CD4-positive, alpha-beta memory T cell (primary cell): ENCODE results near the gene TRAPPC10. TPM values are rescaled to one million over a fixed set of nuclear protein-coding genes. Genes with fewer than 3 reads are reported as not detected.

ENCODE experiments used
- CTCF ChIA-PET: fragments of 350-600 bp; sonication (Branson Sonifier 250); formaldehyde crosslinking; loops from one replicate; lab custom pipeline; 2021; ENCODE audit warnings: inconsistent platforms; ENCODE audit not compliant: partially characterized antibody; lab: Charles Lee
- POLR2A ChIA-PET: fragments of 350-600 bp; sonication (Branson Sonifier 250); formaldehyde crosslinking; loops from one replicate; lab custom pipeline; 2021; ENCODE audit not compliant: partially characterized antibody; lab: Charles Lee
- DNase-seq, 5 donors: peaks; one replicate each; pipeline versions ENCODE4 v3.0.0 to v3.0.0-alpha.2; 2020 to 2022; ENCODE audit warnings: mixed read lengths in 1 of 5
- H3K27ac ChIP-seq: one replicate; pipeline ENCODE4 v1.7.0; 2013; ENCODE audit warnings: low read depth, low read length
- H3K27me3 ChIP-seq: 2 replicates; pipeline ENCODE4 v1.7.0; 2013; ENCODE audit warnings: mild to moderate bottlenecking, low read length, moderate library complexity; ENCODE audit not compliant: insufficient read depth
- H3K36me3 ChIP-seq: 2 replicates; pipeline ENCODE4 v1.7.0; 2013; ENCODE audit warnings: mild to moderate bottlenecking, low read length, moderate library complexity; ENCODE audit not compliant: insufficient read depth
- H3K4me1 ChIP-seq: 2 replicates; pipeline ENCODE4 v1.7.0; 2013; ENCODE audit warnings: mild to moderate bottlenecking, low read length, moderate library complexity; ENCODE audit not compliant: insufficient read depth
- H3K4me3 ChIP-seq, 2 donors: one replicate each; pipeline ENCODE4 v1.7.0; 2013; ENCODE audit warnings: low read length in 2 of 2, mild to moderate bottlenecking in 1 of 2
- H3K9me3 ChIP-seq, 2 donors: one replicate each; pipeline ENCODE4 v1.7.0; 2013; ENCODE audit warnings: low read length in 2 of 2, control low read depth in 1 of 2; ENCODE audit not compliant: control insufficient read depth in 1 of 2
- H3K27ac Mint-ChIP-seq, 7 donors: one replicate each; pipeline ENCODE4 v1.8.0; 2020 to 2021; ENCODE audit warnings: mixed read lengths in 7 of 7, mild to moderate bottlenecking in 6 of 7, inconsistent platforms in 3 of 7, moderate library complexity in 3 of 7
- H3K27me3 Mint-ChIP-seq, 2 donors: one replicate each; pipeline ENCODE4 v1.8.0; 2020 to 2021; ENCODE audit warnings: mixed read lengths in 2 of 2
- H3K36me3 Mint-ChIP-seq, 2 donors: one replicate each; pipeline ENCODE4 v1.8.0; 2020 to 2021; ENCODE audit warnings: mixed read lengths in 2 of 2, inconsistent platforms in 1 of 2, mild to moderate bottlenecking in 1 of 2
- H3K4me1 Mint-ChIP-seq, 4 donors: one replicate each; pipeline ENCODE4 v1.8.0; 2020 to 2021; ENCODE audit warnings: mixed read lengths in 4 of 4, mild to moderate bottlenecking in 1 of 4
- H3K4me3 Mint-ChIP-seq, 8 donors: one replicate each; pipeline ENCODE4 v1.8.0; 2020 to 2021; ENCODE audit warnings: mixed read lengths in 8 of 8, mild to moderate bottlenecking in 7 of 8, moderate library complexity in 6 of 8, inconsistent platforms in 3 of 8
- H3K9me3 Mint-ChIP-seq, 8 donors: one replicate each; pipeline ENCODE4 v1.8.0; 2020 to 2021; ENCODE audit warnings: mixed read lengths in 8 of 8, mild to moderate bottlenecking in 5 of 8, inconsistent platforms in 3 of 8, moderate library complexity in 1 of 8
- intact Hi-C: fragments of 100-400 bp; cut with micrococcal nuclease; formaldehyde crosslinking; loops from one replicate; pipeline ENCODE4 v1.15.1; 2023
- polyA plus RNA-seq, 2 donors: library from polyadenylated mRNA; unstranded; fragments of 300-500 nt; fragmentation: Illumina TruSeq; gene quantifications; one replicate each; pipeline ENCODE4 v1.2.3, GENCODE V29; 2021
- total RNA-seq, 2 experiments: library from RNA; stranded (reverse); gene quantifications; one replicate each; pipeline ENCODE4 v1.2.3, GENCODE V29; 2021

TRAPPC10 gene
- total and polyA plus RNA-seq, 4 experiments from 2014 or later: 17.7 to 95.5 (median 67.2) TPM

GRCh38 chr21:43975469-43976098, 36.5 kb upstream of the TRAPPC10 start:
- Histone ChIP-seq H3K9me3 (no peaks in the 10 kb centered on the region), H3K4me3 (no peak overlapping the region), H3K27me3 (no peaks in the 10 kb centered on the region), H3K27ac (no peak overlapping the region), H3K4me1 (peaks cover 3% of the 10 kb centered on the region), H3K36me3 (peaks cover 24% of the 10 kb centered on the region)
- CTCF ChIA-PET: interaction anchor here (0.6 to 4.2 kb wide), 16 partner anchors 9 to 1459 kb away, joined by 3 to 68 read pairs (median 4); partner anchors contain the start of gene RRP1
- Mint-ChIP-seq H3K4me1 (peaks cover 11 to 18% (median 13%) of the 10 kb centered on the region in 4 donors), H3K36me3 (peaks cover 0 to 33% of the 10 kb centered on the region in 2 donors), H3K4me3 (no peak overlapping the region), H3K9me3 (peaks cover 0 to 2% (median 0%) of the 10 kb centered on the region in 8 donors), H3K27me3 (no peaks in the 10 kb centered on the region), H3K27ac (peak overlapping the region in 5 of 7 donors; percentile 0 to 97 (median 63))
- POLR2A ChIA-PET: no interaction called here
- DNase-seq: peak; percentile 73 to 83 (median 77)
- intact Hi-C loops: loop anchor here (1.0 kb wide), 1 partner anchor 36 kb away; no protein-coding TSS in a partner anchor

GRCh38 chr21:43976661-43977060, 35.4 kb upstream of the TRAPPC10 start:
- no peak overlapping the region for H3K27ac Mint-ChIP-seq
- peaks cover 0 to 36% of the 10 kb centered on the region in 2 donors for H3K36me3 Mint-ChIP-seq
- no peak for DNase-seq
- H3K9me3 ChIP-seq: no peaks in the 10 kb centered on the region
- H3K27me3 ChIP-seq: no peaks in the 10 kb centered on the region
- H3K4me3 Mint-ChIP-seq: no peak overlapping the region
- peaks cover 24% of the 10 kb centered on the region for H3K36me3 ChIP-seq
- intact Hi-C loops: no loop called here
- peaks cover 11 to 18% (median 13%) of the 10 kb centered on the region in 4 donors for H3K4me1 Mint-ChIP-seq
- peaks cover 3% of the 10 kb centered on the region for H3K4me1 ChIP-seq
- H3K27me3 Mint-ChIP-seq: no peaks in the 10 kb centered on the region
- H3K4me3 ChIP-seq: no peak overlapping the region
- CTCF ChIA-PET: interaction anchor here (0.8 to 4.2 kb wide), 7 partner anchors 16 to 187 kb away, joined by 3 to 68 read pairs (median 4); partner anchors contain the start of gene RRP1
- peaks cover 0 to 2% (median 0%) of the 10 kb centered on the region in 8 donors for H3K9me3 Mint-ChIP-seq
- H3K27ac ChIP-seq: no peak overlapping the region
- POLR2A ChIA-PET: no interaction called here

GRCh38 chr21:43978060-43978459, 34.0 kb upstream of the TRAPPC10 start:
- Histone ChIP-seq H3K36me3 (peaks cover 23% of the 10 kb centered on the region), H3K27ac (no peak overlapping the region), H3K27me3 (no peaks in the 10 kb centered on the region), H3K9me3 (no peaks in the 10 kb centered on the region), H3K4me3 (no peak overlapping the region), H3K4me1 (peaks cover 3% of the 10 kb centered on the region)
- DNase-seq: no peak
- intact Hi-C loops: no loop called here
- CTCF ChIA-PET: interaction anchor here (3.5 to 4.2 kb wide), 2 partner anchors 39 to 166 kb away, joined by 13 to 68 read pairs; no protein-coding TSS in a partner anchor
- H3K36me3 Mint-ChIP-seq: peaks cover 0 to 36% of the 10 kb centered on the region in 2 donors
- H3K4me1 Mint-ChIP-seq: peaks cover 11 to 18% (median 13%) of the 10 kb centered on the region in 4 donors
- POLR2A ChIA-PET: no interaction called here
- H3K27me3 Mint-ChIP-seq: no peaks in the 10 kb centered on the region
- H3K27ac Mint-ChIP-seq: no peak overlapping the region
- no peak overlapping the region for H3K4me3 Mint-ChIP-seq
- peaks cover 0 to 2% (median 0%) of the 10 kb centered on the region in 8 donors for H3K9me3 Mint-ChIP-seq

GRCh38 chr21:43979654-43980053, 32.5 kb upstream of the TRAPPC10 start:
- intact Hi-C loops: no loop called here
- no peak overlapping the region for H3K4me3 ChIP-seq
- Mint-ChIP-seq H3K9me3 (no peaks in the 10 kb centered on the region), H3K27ac (peak overlapping the region in 1 of 7 donors; percentile 18), H3K4me3 (no peak overlapping the region), H3K4me1 (peaks cover 6 to 10% (median 7%) of the 10 kb centered on the region in 4 donors), H3K27me3 (no peaks in the 10 kb centered on the region), H3K36me3 (peaks cover 0 to 37% of the 10 kb centered on the region in 2 donors)
- POLR2A ChIA-PET: no interaction called here
- H3K4me1 ChIP-seq: peaks cover 3% of the 10 kb centered on the region
- CTCF ChIA-PET: interaction anchor here (0.7 kb wide), 1 partner anchor 478 kb away, joined by 3 read pairs; no protein-coding TSS in a partner anchor
- no peaks in the 10 kb centered on the region for H3K9me3 ChIP-seq
- H3K36me3 ChIP-seq: peaks cover 23% of the 10 kb centered on the region
- no peaks in the 10 kb centered on the region for H3K27me3 ChIP-seq
- H3K27ac ChIP-seq: no peak overlapping the region
- no peak for DNase-seq

GRCh38 chr21:43981151-43981870, 30.8 kb upstream of the TRAPPC10 start:
- Histone ChIP-seq H3K4me1 (peaks cover 11% of the 10 kb centered on the region), H3K27ac (no peak overlapping the region), H3K4me3 (no peak overlapping the region), H3K9me3 (no peaks in the 10 kb centered on the region), H3K36me3 (peaks cover 23% of the 10 kb centered on the region), H3K27me3 (no peaks in the 10 kb centered on the region)
- ChIA-PET POLR2A (no interaction called here), CTCF (interaction anchor here (1.5 kb wide), 1 partner anchor 170 kb away, joined by 3 read pairs; no protein-coding TSS in a partner anchor)
- Mint-ChIP-seq H3K9me3 (no peaks in the 10 kb centered on the region), H3K4me1 (peaks cover 8 to 11% (median 10%) of the 10 kb centered on the region in 4 donors), H3K4me3 (no peak overlapping the region), H3K36me3 (peaks cover 0 to 36% of the 10 kb centered on the region in 2 donors), H3K27ac (no peak overlapping the region), H3K27me3 (no peaks in the 10 kb centered on the region)
- DNase-seq: no peak
- intact Hi-C loops: no loop called here

GRCh38 chr21:43981871-43982210, 30.3 kb upstream of the TRAPPC10 start:
- no peak for DNase-seq
- no peak overlapping the region for H3K27ac ChIP-seq
- peaks cover 9 to 17% (median 13%) of the 10 kb centered on the region in 4 donors for H3K4me1 Mint-ChIP-seq
- H3K4me1 ChIP-seq: peaks cover 13% of the 10 kb centered on the region
- H3K36me3 Mint-ChIP-seq: peaks cover 0 to 36% of the 10 kb centered on the region in 2 donors
- CTCF ChIA-PET: interaction anchor here (1.5 kb wide), 1 partner anchor 171 kb away, joined by 3 read pairs; no protein-coding TSS in a partner anchor
- H3K4me3 ChIP-seq: no peak overlapping the region
- H3K27ac Mint-ChIP-seq: no peak overlapping the region
- POLR2A ChIA-PET: no interaction called here
- no peaks in the 10 kb centered on the region for H3K27me3 ChIP-seq
- no peaks in the 10 kb centered on the region for H3K9me3 ChIP-seq
- no peaks in the 10 kb centered on the region for H3K9me3 Mint-ChIP-seq
- no peak overlapping the region for H3K4me3 Mint-ChIP-seq
- intact Hi-C loops: no loop called here
- no peaks in the 10 kb centered on the region for H3K27me3 Mint-ChIP-seq
- H3K36me3 ChIP-seq: peaks cover 23% of the 10 kb centered on the region

GRCh38 chr21:43982489-43983078, 29.5 kb upstream of the TRAPPC10 start:
- Mint-ChIP-seq H3K36me3 (peaks cover 0 to 31% of the 10 kb centered on the region in 2 donors), H3K27me3 (no peaks in the 10 kb centered on the region), H3K4me3 (no peak overlapping the region), H3K9me3 (no peaks in the 10 kb centered on the region), H3K27ac (peak overlapping the region in 1 of 7 donors; percentile 41), H3K4me1 (peaks cover 9 to 20% (median 14%) of the 10 kb centered on the region in 4 donors)
- peaks cover 23% of the 10 kb centered on the region for H3K36me3 ChIP-seq
- no peak overlapping the region for H3K27ac ChIP-seq
- ChIA-PET POLR2A (no interaction called here), CTCF (no interaction called here)
- no peak for DNase-seq
- H3K27me3 ChIP-seq: no peaks in the 10 kb centered on the region
- H3K4me3 ChIP-seq: no peak overlapping the region
- peaks cover 13% of the 10 kb centered on the region for H3K4me1 ChIP-seq
- intact Hi-C loops: no loop called here
- H3K9me3 ChIP-seq: no peaks in the 10 kb centered on the region
